SIG-M5 (cell line): ENCODE results near the gene HEPACAM.

Experiments
- DNase-seq: peaks from one replicate; lab custom pipeline; 2025; lab: John Stamatoyannopoulos, UW

HEPACAM gene

GRCh38 chr11:124898711-124899110 lies 37.1 kb downstream of the HEPACAM start:
- no peak for DNase-seq

- no peak for DNase-seq
Observed at GRCh38 chr11:124898263-124898680, 37.6 kb downstream of the HEPACAM start.

- DNase-seq, result no peak
Observed at GRCh38 chr11:124897674-124898262, 38.1 kb downstream of the HEPACAM start, which contains the start of gene ROBO4. ROBO4 (minus strand) TSS chr11:124897865; CDS start chr11:124897795, 70 bp downstream.

GRCh38 chr11:124896821-124897391 lies 38.9 kb downstream of the HEPACAM start:
- no peak for DNase-seq

- no peak for DNase-seq
Observed at GRCh38 chr11:124896071-124896750, 39.6 kb downstream of the HEPACAM start.

GRCh38 chr11:124895471-124895971 lies 40.3 kb downstream of the HEPACAM start:
- DNase-seq, result no peak

GRCh38 chr11:124894606-124895430 lies 41.0 kb downstream of the HEPACAM start:
- no peak for DNase-seq

- DNase-seq, result no peak
Observed at GRCh38 chr11:124893781-124894401, 42.0 kb downstream of the HEPACAM start.

GRCh38 chr11:124892750-124893454 lies 42.9 kb downstream of the HEPACAM start:
- DNase-seq, result no peak

GRCh38 chr11:124892146-124892545 lies 43.7 kb downstream of the HEPACAM start:
- DNase-seq, result no peak

GRCh38 chr11:124891373-124891861 lies 44.4 kb downstream of the HEPACAM start:
- no peak for DNase-seq

- no peak for DNase-seq
Observed at GRCh38 chr11:124890683-124891372, 45.0 kb downstream of the HEPACAM start.

GRCh38 chr11:124890151-124890550 lies 45.7 kb downstream of the HEPACAM start:
- no peak for DNase-seq

- DNase-seq, result no peak
Observed at GRCh38 chr11:124889191-124890091, 46.4 kb downstream of the HEPACAM start.

GRCh38 chr11:124887667-124888013 lies 48.2 kb downstream of the HEPACAM start:
- no peak for DNase-seq

GRCh38 chr11:124886978-124887666 lies 48.7 kb downstream of the HEPACAM start:
- no peak for DNase-seq

- DNase-seq, result no peak
Observed at GRCh38 chr11:124886476-124886875, 49.4 kb downstream of the HEPACAM start.

GRCh38 chr11:124884869-124885479 lies 50.9 kb downstream of the HEPACAM start:
- no peak for DNase-seq
